VCaP (cell line): ENCODE measurements around the gene ICA1.

ENCODE experiments used
- H3K27ac ChIP-seq: fragments of 450-650 bp; 2 replicates; pipeline ENCODE4 v1.5.1; 2017
- CTCF ChIP-seq: fragments of 450-650 bp; conservative IDR thresholded peaks from 2 replicates; pipeline ENCODE4 v1.5.1; 2017; ENCODE audit warnings: mild to moderate bottlenecking, moderate library complexity

ICA1 gene

GRCh38 chr7:8192897-8193296 is 69.1 kb downstream of the ICA1 start:
- no peak for TF ChIP-seq CTCF
- H3K27ac ChIP-seq = no peak overlapping the region

GRCh38 chr7:8190119-8190895 is 71.7 kb downstream of the ICA1 start:
- H3K27ac ChIP-seq = no peak overlapping the region
- peak; percentile 78 for TF ChIP-seq CTCF

GRCh38 chr7:8189625-8190024 is 72.3 kb downstream of the ICA1 start:
- TF ChIP-seq CTCF = no peak
- H3K27ac ChIP-seq = no peak overlapping the region

- no peak for TF ChIP-seq CTCF
- H3K27ac ChIP-seq = no peak overlapping the region; the same call in 1 of the 2 replicates
These were observed 75.9 kb downstream of the ICA1 start for GRCh38 chr7:8185926-8186683.

GRCh38 chr7:8184221-8184620 is 77.7 kb downstream of the ICA1 start:
- TF ChIP-seq CTCF = no peak
- peak overlapping the region; percentile 58 for H3K27ac ChIP-seq

- H3K27ac ChIP-seq = no peak overlapping the region
- no peak for TF ChIP-seq CTCF
These were observed 82.5 kb downstream of the ICA1 start for GRCh38 chr7:8179486-8179885.

- no peak overlapping the region for H3K27ac ChIP-seq
- no peak for TF ChIP-seq CTCF
These were observed 83.6 kb downstream of the ICA1 start for GRCh38 chr7:8178353-8178752.
